ENCODE results near the gene USP34. TPM values are rescaled to one million over a fixed set of nuclear protein-coding genes. Genes with fewer than 3 reads are reported as not detected.
"Not testable (repeated sequence)": the region's sequence is repeated elsewhere in the genome, so short reads cannot be mapped to it uniquely, and the experiment has no call there.

The USP34 gene
- total and polyA plus RNA-seq, 2 donors (not counting 1 experiment from before 2014, with no cell fraction given) = 52.4 to 129 TPM

DNA sequence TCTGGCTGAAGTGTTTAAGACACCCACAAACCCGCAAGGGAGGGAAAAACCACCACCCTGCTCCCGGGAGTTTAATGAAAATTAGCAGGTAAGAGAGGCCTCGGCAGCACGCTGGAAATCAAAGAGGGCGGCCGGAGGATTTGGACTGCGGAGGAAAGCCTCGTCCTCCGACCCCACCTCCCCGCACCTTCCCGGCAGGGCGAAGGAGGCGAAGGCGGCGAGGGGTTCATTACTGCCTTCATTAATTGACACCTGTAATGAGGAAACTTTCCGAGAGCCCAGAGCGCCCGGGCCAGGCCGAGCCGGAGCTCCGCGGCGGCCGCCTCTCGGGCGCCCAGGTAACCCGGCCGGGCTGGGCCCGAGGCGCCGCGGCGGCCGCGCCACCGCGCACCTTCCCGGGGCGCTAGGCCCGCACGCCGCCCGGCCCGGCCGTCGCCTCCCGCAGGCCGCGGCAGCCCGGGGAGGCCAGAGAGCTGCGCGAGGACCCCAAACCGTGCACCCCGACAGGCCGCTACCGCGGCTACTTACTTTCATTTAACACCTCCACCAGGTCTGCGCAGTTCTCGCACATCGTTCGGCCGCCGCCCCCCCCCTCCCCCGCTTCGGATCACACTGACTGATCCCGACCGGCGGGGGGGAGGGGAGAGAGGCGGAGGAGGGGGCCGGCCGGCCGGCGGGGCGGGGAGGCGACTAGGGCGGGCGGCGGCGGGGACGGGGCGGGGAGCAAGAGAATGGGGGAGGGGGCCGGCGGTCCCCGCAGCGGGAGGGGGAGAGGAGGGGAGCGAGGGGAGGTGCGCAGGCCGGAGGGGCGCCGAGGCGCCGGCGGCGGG is 550 bp downstream of the USP34 start:
- DNase-seq (ENCODE audit: low read depth in 2 of 2) = peak in 1 of 2 donors; percentile 66
- no peak overlapping the region for H2AFZ ChIP-seq (ENCODE audit: low read length)
- H3K9ac ChIP-seq (ENCODE audit: insufficient read depth, low read length) = peak overlapping the region; percentile 70

DNA sequence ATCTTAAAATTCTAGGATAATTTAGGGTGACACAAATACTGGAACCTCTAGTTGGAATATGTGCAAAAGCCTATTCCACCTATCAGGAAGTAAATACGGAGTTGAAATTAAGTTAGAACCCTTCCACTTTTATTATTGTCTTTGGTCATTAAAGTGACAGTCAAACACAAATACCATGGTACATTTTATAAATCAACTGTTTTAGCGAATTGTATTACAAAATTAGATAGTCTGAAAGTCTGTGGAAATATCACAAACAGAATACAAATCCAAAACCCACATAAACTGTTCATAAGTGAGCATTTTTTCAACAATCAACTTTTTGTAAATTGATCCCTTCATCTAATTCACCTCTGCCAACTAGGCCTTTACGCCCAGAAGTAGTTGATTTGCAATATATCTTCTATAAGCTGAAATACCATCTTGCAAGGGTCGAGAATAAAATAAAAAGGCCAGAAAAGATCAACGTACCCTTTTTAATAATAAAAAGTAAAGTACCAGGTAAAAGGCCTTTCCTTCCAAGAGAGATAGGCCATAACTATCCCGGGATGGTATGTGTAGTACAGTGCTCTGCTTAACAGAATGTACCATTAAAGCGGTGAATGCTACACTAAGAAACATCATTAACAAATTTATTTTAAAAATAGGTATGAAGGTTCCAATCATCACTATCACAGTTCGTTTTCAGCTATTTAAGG is 1.3 kb downstream of the USP34 start:
- H3K27me3 ChIP-seq (ENCODE audit: control insufficient read depth, insufficient read depth, low read length) = no peaks in the 10 kb centered on the region
- no peaks in the 10 kb centered on the region for H3K36me3 ChIP-seq (ENCODE audit: control insufficient read depth, insufficient read depth, low read length)
- H3K9ac ChIP-seq (ENCODE audit: insufficient read depth, low read length) = peak overlapping the region; percentile 70
- peak; percentile 20 to 41 for DNase-seq (ENCODE audit: low read depth in 2 of 2)
- no peaks in the 10 kb centered on the region for H3K9me3 ChIP-seq (ENCODE audit: control insufficient read depth, insufficient read depth, low read depth, low read length)
- H3K4me3 ChIP-seq (replicated peaks in 1 of 4; ENCODE audit: control extremely low read depth in 1 of 4, insufficient read depth in 1 of 4, low read depth in 3 of 4, low read length in 4 of 4) = peak overlapping the region; percentile 72 to 93 (median 82)
- H2AFZ ChIP-seq (ENCODE audit: low read length) = no peak overlapping the region
- H3K4me2 ChIP-seq (ENCODE audit: extremely low read depth, insufficient read depth, low read length) = peak overlapping the region; percentile 73
- H3K4me1 ChIP-seq (ENCODE audit: control insufficient read depth, extremely low read depth, insufficient read depth, low read length) = no peaks in the 10 kb centered on the region
- H3K79me2 ChIP-seq (ENCODE audit: control insufficient read depth, insufficient read depth, low read length) = peaks cover 66% of the 10 kb centered on the region
- H3K27ac ChIP-seq (ENCODE audit: insufficient read depth, low read length) = peak overlapping the region; percentile 59
- H4K20me1 ChIP-seq (ENCODE audit: control insufficient read depth, extremely low read depth, insufficient read depth, low read length) = no peaks in the 10 kb centered on the region
- TF ChIP-seq, protein P1, sequence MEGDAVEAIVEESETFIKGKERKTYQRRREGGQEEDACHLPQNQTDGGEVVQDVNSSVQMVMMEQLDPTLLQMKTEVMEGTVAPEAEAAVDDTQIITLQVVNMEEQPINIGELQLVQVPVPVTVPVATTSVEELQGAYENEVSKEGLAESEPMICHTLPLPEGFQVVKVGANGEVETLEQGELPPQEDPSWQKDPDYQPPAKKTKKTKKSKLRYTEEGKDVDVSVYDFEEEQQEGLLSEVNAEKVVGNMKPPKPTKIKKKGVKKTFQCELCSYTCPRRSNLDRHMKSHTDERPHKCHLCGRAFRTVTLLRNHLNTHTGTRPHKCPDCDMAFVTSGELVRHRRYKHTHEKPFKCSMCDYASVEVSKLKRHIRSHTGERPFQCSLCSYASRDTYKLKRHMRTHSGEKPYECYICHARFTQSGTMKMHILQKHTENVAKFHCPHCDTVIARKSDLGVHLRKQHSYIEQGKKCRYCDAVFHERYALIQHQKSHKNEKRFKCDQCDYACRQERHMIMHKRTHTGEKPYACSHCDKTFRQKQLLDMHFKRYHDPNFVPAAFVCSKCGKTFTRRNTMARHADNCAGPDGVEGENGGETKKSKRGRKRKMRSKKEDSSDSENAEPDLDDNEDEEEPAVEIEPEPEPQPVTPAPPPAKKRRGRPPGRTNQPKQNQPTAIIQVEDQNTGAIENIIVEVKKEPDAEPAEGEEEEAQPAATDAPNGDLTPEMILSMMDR (conservative IDR thresholded peaks at IDR 0.05 in 1 of 2, IDR thresholded peaks at IDR 0.05 in 1 of 2; ENCODE audit: low read depth in 1 of 2, low read length in 2 of 2) = no peak
- TF ChIP-seq EZH2 (IDR thresholded peaks at IDR 0.05; ENCODE audit: low read length, missing control alignments) = no peak

More for the DNA sequence above, 550 bp downstream of the USP34 start:
- Histone ChIP-seq H3K9me3 (ENCODE audit: control insufficient read depth, insufficient read depth, low read depth, low read length) (no peaks in the 10 kb centered on the region), H3K4me1 (ENCODE audit: control insufficient read depth, extremely low read depth, insufficient read depth, low read length) (no peaks in the 10 kb centered on the region), H3K4me2 (ENCODE audit: extremely low read depth, insufficient read depth, low read length) (peak overlapping the region; percentile 73), H3K79me2 (ENCODE audit: control insufficient read depth, insufficient read depth, low read length) (peaks cover 59% of the 10 kb centered on the region), H3K27ac (ENCODE audit: insufficient read depth, low read length) (peak overlapping the region; percentile 59), H3K27me3 (ENCODE audit: control insufficient read depth, insufficient read depth, low read length) (no peaks in the 10 kb centered on the region), H4K20me1 (ENCODE audit: control insufficient read depth, extremely low read depth, insufficient read depth, low read length) (no peaks in the 10 kb centered on the region), H3K4me3 (replicated peaks in 1 of 4; ENCODE audit: control extremely low read depth in 1 of 4, insufficient read depth in 1 of 4, low read depth in 3 of 4, low read length in 4 of 4) (peak overlapping the region; percentile 72 to 97 (median 90)), H3K36me3 (ENCODE audit: control insufficient read depth, insufficient read depth, low read length) (no peaks in the 10 kb centered on the region)
- TF ChIP-seq, protein P1 (conservative IDR thresholded peaks at IDR 0.05 in 1 of 2, IDR thresholded peaks at IDR 0.05 in 1 of 2; ENCODE audit: low read depth in 1 of 2, low read length in 2 of 2) = no peak
- no peak for TF ChIP-seq EZH2 (IDR thresholded peaks at IDR 0.05; ENCODE audit: low read length, missing control alignments)

DNA sequence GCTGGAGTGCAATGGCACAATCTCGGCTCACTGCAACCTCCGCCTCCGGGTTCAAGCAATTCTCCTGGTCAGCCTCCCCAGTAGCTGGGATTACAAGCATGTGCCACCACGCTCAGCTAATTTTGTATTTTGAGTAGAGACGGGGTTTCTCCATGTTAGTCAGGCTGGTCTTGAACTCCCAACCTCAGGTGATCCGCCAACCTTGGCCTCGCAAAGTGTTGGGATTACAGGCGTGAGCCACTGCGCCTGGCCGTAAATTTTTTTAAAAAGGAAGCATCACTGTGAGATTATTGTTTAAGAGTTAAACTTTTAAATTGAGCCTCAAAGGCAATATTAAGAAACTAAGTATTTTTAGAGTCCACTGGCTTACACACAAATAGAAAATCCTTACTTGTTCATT is 2.7 kb downstream of the USP34 start:
- peaks cover 80% of the 10 kb centered on the region for H3K79me2 ChIP-seq (ENCODE audit: control insufficient read depth, insufficient read depth, low read length)
- DNase-seq (ENCODE audit: low read depth in 2 of 2); H2AFZ ChIP-seq (ENCODE audit: low read length); H3K27me3 ChIP-seq (ENCODE audit: control insufficient read depth, insufficient read depth, low read length); H3K27ac ChIP-seq (ENCODE audit: insufficient read depth, low read length); H4K20me1 ChIP-seq (ENCODE audit: control insufficient read depth, extremely low read depth, insufficient read depth, low read length); H3K4me1 ChIP-seq (ENCODE audit: control insufficient read depth, extremely low read depth, insufficient read depth, low read length); H3K36me3 ChIP-seq (ENCODE audit: control insufficient read depth, insufficient read depth, low read length); H3K9me3 ChIP-seq (ENCODE audit: control insufficient read depth, insufficient read depth, low read depth, low read length); H3K4me3 ChIP-seq (replicated peaks in 1 of 4; ENCODE audit: control extremely low read depth in 1 of 4, insufficient read depth in 1 of 4, low read depth in 3 of 4, low read length in 4 of 4); H3K9ac ChIP-seq (ENCODE audit: insufficient read depth, low read length): not testable (repeated sequence)
- peak overlapping the region; percentile 13 for H3K4me2 ChIP-seq (ENCODE audit: extremely low read depth, insufficient read depth, low read length)
